Neural progenitor cell (in vitro differentiated cells): ENCODE results near the gene NEK6. TPM values are rescaled to one million over a fixed set of nuclear protein-coding genes. Genes with fewer than 3 reads are reported as not detected.

ENCODE experiments used
- DNase-seq: peaks from one replicate; pipeline ENCODE4 v3.0.0-alpha.2; 2016; ENCODE audit warnings: low spot score
- H2AFZ ChIP-seq: fragments of 200-600 bp; sonication (generic); replicated peaks from 2 replicates; pipeline ENCODE4 v1.6.1; 2016; ENCODE audit warnings: antibody characterized with exemption
- H3F3A ChIP-seq: fragments of 200-600 bp; sonication (generic); 2 replicates; pipeline ENCODE4 v1.6.1; 2016; ENCODE audit warnings: antibody characterized with exemption, low read depth
- H3K27ac ChIP-seq: fragments of 200-600 bp; sonication (generic); 2 replicates; pipeline ENCODE4 v1.5.1; 2016; ENCODE audit warnings: mild to moderate bottlenecking
- H3K27me3 ChIP-seq: fragments of 200-600 bp; sonication (generic); 2 replicates; pipeline ENCODE4 v1.6.1; 2016; ENCODE audit warnings: mild to moderate bottlenecking, moderate library complexity
- H3K36me3 ChIP-seq: fragments of 200-600 bp; sonication (generic); 2 replicates; pipeline ENCODE4 v1.5.1; 2016
- H3K4me1 ChIP-seq: fragments of 200-600 bp; sonication (generic); 2 replicates; pipeline ENCODE4 v1.6.1; 2016; ENCODE audit warnings: mixed run types
- H3K4me2 ChIP-seq: fragments of 200-600 bp; sonication (generic); 2 replicates; pipeline ENCODE4 v1.6.1; 2016
- H3K4me3 ChIP-seq: fragments of 200-600 bp; sonication (generic); 2 replicates; pipeline ENCODE4 v1.5.1; 2016
- H3K79me2 ChIP-seq: fragments of 200-600 bp; sonication (generic); 2 replicates; pipeline ENCODE4 v1.6.1; 2016; ENCODE audit warnings: low read depth
- H3K9ac ChIP-seq: fragments of 200-600 bp; sonication (generic); 2 replicates; pipeline ENCODE4 v1.6.1; 2016
- H3K9me3 ChIP-seq: fragments of 200-600 bp; sonication (generic); 2 replicates; pipeline ENCODE4 v1.5.1; 2016; ENCODE audit warnings: low read depth
- H4K20me1 ChIP-seq: fragments of 200-600 bp; sonication (generic); 2 replicates; pipeline ENCODE4 v1.6.1; 2016; ENCODE audit warnings: low read depth
- H3K27ac Mint-ChIP-seq: 3 replicates; pipeline ENCODE4 v1.8.0; 2021; ENCODE audit warnings: mixed read lengths
- H3K27me3 Mint-ChIP-seq: 2 replicates; pipeline ENCODE4 v1.8.0; 2022; ENCODE audit warnings: low read depth, mild to moderate bottlenecking, inconsistent platforms, moderate library complexity, mixed read lengths; ENCODE audit not compliant: insufficient read depth
- H3K36me3 Mint-ChIP-seq: 3 replicates; pipeline ENCODE4 v1.8.0; 2021; ENCODE audit warnings: mixed read lengths
- H3K4me1 Mint-ChIP-seq: 3 replicates; pipeline ENCODE4 v1.8.0; 2021; ENCODE audit warnings: mixed read lengths
- H3K4me3 Mint-ChIP-seq: 3 replicates; pipeline ENCODE4 v1.8.0; 2021; ENCODE audit warnings: mild to moderate bottlenecking, moderate library complexity, mixed read lengths
- H3K9me3 Mint-ChIP-seq: 3 replicates; pipeline ENCODE4 v1.8.0; 2020; ENCODE audit warnings: mixed read lengths
- CTCF ChIP-seq: fragments of 200-600 bp; sonication (generic); IDR thresholded peaks from 2 replicates; pipeline ENCODE4 v1.5.1; 2017; ENCODE audit warnings: antibody characterized with exemption, mild to moderate bottlenecking
- EZH2 ChIP-seq: fragments of 200-600 bp; sonication (generic); IDR thresholded peaks from 2 replicates; pipeline ENCODE4 v1.6.1; 2017; ENCODE audit warnings: antibody characterized with exemption, mild to moderate bottlenecking, moderate library complexity
- EZH2phosphoT487 ChIP-seq: fragments of 200-600 bp; sonication (generic); IDR thresholded peaks from 2 replicates; pipeline ENCODE4 v1.6.1; 2017; ENCODE audit warnings: antibody characterized with exemption
- total RNA-seq: library from RNA; depleted of rRNA; stranded (reverse); fragments of >200 nt; gene quantifications from 2 replicates; pipeline ENCODE4 v1.2.3, GENCODE V29; 2015; ENCODE audit warnings: low replicate concordance

NEK6 gene
- total RNA-seq, 1 donor from 2014 or later: 18.5 TPM

- Mint-ChIP-seq H3K4me3 (no peak overlapping the region), H3K27me3 (peaks cover 4% of the 10 kb centered on the region), H3K36me3 (peaks cover 5% of the 10 kb centered on the region), H3K9me3 (no peaks in the 10 kb centered on the region), H3K27ac (no peak overlapping the region), H3K4me1 (peaks cover 26% of the 10 kb centered on the region)
- Histone ChIP-seq H3K4me3 (no peak overlapping the region), H3K27ac (no peak overlapping the region), H3K9me3 (no peaks in the 10 kb centered on the region), H3K4me2 (no peak overlapping the region), H4K20me1 (peaks cover 83% of the 10 kb centered on the region), H3F3A (peaks cover 5% of the 10 kb centered on the region), H2AFZ (no peak overlapping the region), H3K9ac (no peak overlapping the region), H3K36me3 (no peaks in the 10 kb centered on the region), H3K4me1 (peaks cover 20% of the 10 kb centered on the region), H3K27me3 (no peaks in the 10 kb centered on the region), H3K79me2 (peaks cover 75% of the 10 kb centered on the region)
- no peak for DNase-seq
- TF ChIP-seq EZH2 (no peak), CTCF (no peak), EZH2phosphoT487 (no peak)
Observed at GRCh38 chr9:124364141-124364540, 106.4 kb downstream of the NEK6 start.

- TF ChIP-seq CTCF (no peak), EZH2phosphoT487 (no peak), EZH2 (no peak)
- Histone ChIP-seq H3K27ac (no peak overlapping the region), H3K4me3 (no peak overlapping the region), H3K36me3 (no peaks in the 10 kb centered on the region), H3F3A (peaks cover 5% of the 10 kb centered on the region), H3K9me3 (no peaks in the 10 kb centered on the region), H2AFZ (no peak overlapping the region), H4K20me1 (peaks cover 81% of the 10 kb centered on the region), H3K27me3 (no peaks in the 10 kb centered on the region), H3K9ac (no peak overlapping the region), H3K4me2 (peak overlapping the region; percentile 51), H3K79me2 (peaks cover 75% of the 10 kb centered on the region), H3K4me1 (peaks cover 20% of the 10 kb centered on the region)
- Mint-ChIP-seq H3K9me3 (no peaks in the 10 kb centered on the region), H3K36me3 (peaks cover 5% of the 10 kb centered on the region), H3K27ac (peak overlapping the region; percentile 87), H3K4me1 (peaks cover 26% of the 10 kb centered on the region), H3K27me3 (peaks cover 2% of the 10 kb centered on the region), H3K4me3 (peak overlapping the region; percentile 12)
- DNase-seq: peak; percentile 76
Observed at GRCh38 chr9:124365036-124365435, 107.3 kb downstream of the NEK6 start.

- no peaks in the 10 kb centered on the region for H3K9me3 ChIP-seq
- Mint-ChIP-seq H3K4me1 (peaks cover 26% of the 10 kb centered on the region), H3K36me3 (peaks cover 5% of the 10 kb centered on the region), H3K27ac (no peak overlapping the region), H3K9me3 (no peaks in the 10 kb centered on the region), H3K4me3 (no peak overlapping the region), H3K27me3 (peaks cover 2% of the 10 kb centered on the region)
- no peak overlapping the region for H2AFZ ChIP-seq
- peaks cover 64% of the 10 kb centered on the region for H3K79me2 ChIP-seq
- H3K9ac ChIP-seq: no peak overlapping the region
- H4K20me1 ChIP-seq: peaks cover 65% of the 10 kb centered on the region
- no peak for DNase-seq
- no peak overlapping the region for H3K4me3 ChIP-seq
- H3K4me2 ChIP-seq: no peak overlapping the region
- no peaks in the 10 kb centered on the region for H3K36me3 ChIP-seq
- no peak for TF ChIP-seq EZH2phosphoT487
- TF ChIP-seq EZH2: no peak
- no peak for TF ChIP-seq CTCF
- H3F3A ChIP-seq: peaks cover 5% of the 10 kb centered on the region
- H3K4me1 ChIP-seq: peaks cover 20% of the 10 kb centered on the region
- no peaks in the 10 kb centered on the region for H3K27me3 ChIP-seq
- H3K27ac ChIP-seq: no peak overlapping the region
Observed at GRCh38 chr9:124366476-124367220, 108.9 kb downstream of the NEK6 start.
